ENCODE results near the gene ZNF646. TPM values are rescaled to one million over a fixed set of nuclear protein-coding genes. Genes with fewer than 3 reads are reported as not detected.
"Not testable (repeated sequence)": the region's sequence is repeated elsewhere in the genome, so short reads cannot be mapped to it uniquely, and the experiment has no call there.

ZNF646 gene
- total RNA-seq, 4 donors from 2014 or later = 10.9 to 16.9 (median 13.6) TPM

DNA sequence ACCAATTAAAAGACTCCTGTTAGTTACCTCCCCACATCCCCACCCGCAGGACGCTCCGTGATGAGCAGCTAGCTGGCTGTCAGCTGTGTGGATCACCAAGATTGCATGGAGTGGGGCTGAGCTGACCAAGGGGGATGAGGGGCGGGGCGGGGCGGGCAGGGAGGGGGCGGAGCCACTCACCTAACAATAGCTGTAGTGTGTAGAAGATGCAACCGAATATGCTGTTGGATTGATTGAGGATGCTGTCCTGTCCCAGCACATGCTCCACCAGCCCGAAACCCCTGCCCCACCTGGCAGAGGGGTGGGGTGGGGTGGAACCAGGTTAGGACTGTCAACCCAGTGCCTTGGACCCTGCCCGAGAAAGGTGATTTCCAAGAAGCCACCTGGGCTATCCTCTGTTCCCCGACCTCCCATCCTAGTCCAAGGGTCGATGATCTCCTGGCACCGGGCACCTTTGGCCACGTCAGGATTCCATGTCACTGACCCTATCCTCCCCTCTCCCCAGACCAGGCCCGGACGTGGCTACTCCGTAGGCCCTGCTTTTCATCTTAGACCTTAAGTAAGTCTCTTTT, 19.0 kb downstream of the ZNF646 start:
- H3K4me3 ChIP-seq = peak overlapping the region in 1 of 2 donors; percentile 86
- peaks cover 0 to 28% (median 6%) of the 10 kb centered on the region in 3 donors for H3K4me1 ChIP-seq
- H3K27me3 ChIP-seq = no peaks in the 10 kb centered on the region
- ATAC-seq = no peak
- peaks cover 0 to 39% of the 10 kb centered on the region in 2 donors for H3K36me3 ChIP-seq
- 24 to 38% methylated on average over 8 of the region's 17 CpGs for WGBS, 2 donors (ENCODE audit: low coverage in 1 of 2)
- TF ChIP-seq POLR2AphosphoS5 (IDR thresholded peaks at IDR 0.05) = no peak
- TF ChIP-seq EP300 (IDR thresholded peaks at IDR 0.05) = no peak
- TF ChIP-seq, protein P1, sequence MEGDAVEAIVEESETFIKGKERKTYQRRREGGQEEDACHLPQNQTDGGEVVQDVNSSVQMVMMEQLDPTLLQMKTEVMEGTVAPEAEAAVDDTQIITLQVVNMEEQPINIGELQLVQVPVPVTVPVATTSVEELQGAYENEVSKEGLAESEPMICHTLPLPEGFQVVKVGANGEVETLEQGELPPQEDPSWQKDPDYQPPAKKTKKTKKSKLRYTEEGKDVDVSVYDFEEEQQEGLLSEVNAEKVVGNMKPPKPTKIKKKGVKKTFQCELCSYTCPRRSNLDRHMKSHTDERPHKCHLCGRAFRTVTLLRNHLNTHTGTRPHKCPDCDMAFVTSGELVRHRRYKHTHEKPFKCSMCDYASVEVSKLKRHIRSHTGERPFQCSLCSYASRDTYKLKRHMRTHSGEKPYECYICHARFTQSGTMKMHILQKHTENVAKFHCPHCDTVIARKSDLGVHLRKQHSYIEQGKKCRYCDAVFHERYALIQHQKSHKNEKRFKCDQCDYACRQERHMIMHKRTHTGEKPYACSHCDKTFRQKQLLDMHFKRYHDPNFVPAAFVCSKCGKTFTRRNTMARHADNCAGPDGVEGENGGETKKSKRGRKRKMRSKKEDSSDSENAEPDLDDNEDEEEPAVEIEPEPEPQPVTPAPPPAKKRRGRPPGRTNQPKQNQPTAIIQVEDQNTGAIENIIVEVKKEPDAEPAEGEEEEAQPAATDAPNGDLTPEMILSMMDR (IDR thresholded peaks at IDR 0.05) = no peak
- TF ChIP-seq POLR2A (IDR thresholded peaks at IDR 0.05) = no peak
- no peaks in the 10 kb centered on the region for H3K9me3 ChIP-seq
- H3K27ac ChIP-seq = peak overlapping the region in 3 of 4 donors; percentile 83 to 95 (median 89)

DNA sequence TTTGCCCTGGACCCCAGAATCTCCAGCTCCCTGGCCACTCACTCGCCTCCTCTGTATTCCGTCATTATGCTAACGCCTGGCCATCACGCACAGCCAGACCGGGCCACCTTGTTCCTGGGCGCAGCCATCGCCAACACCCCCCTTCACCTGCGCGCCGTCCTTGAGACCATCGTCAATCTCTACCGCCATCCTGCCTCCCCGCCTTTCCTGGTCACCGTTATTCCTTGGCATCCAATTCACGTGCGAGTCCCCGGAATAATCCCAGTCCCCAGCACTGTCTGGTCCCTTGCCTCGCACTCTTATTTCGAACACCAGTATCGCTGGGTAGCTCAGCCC, 19.8 kb downstream of the ZNF646 start:
- peak overlapping the region; percentile 54 to 95 (median 86) for H3K27ac ChIP-seq
- WGBS, 2 donors (ENCODE audit: low coverage in 1 of 2) = 1% methylated on average over 14 to 19 of the region's 20 CpGs
- H3K27me3 ChIP-seq = no peaks in the 10 kb centered on the region
- peak overlapping the region; percentile 51 to 86 for H3K4me3 ChIP-seq
- peaks cover 0 to 31% of the 10 kb centered on the region in 2 donors for H3K36me3 ChIP-seq
- ATAC-seq = peak; percentile 2
- H3K4me1 ChIP-seq = peaks cover 0 to 28% (median 6%) of the 10 kb centered on the region in 3 donors
- TF ChIP-seq POLR2AphosphoS5 (IDR thresholded peaks at IDR 0.05) (no peak), POLR2A (IDR thresholded peaks at IDR 0.05) (no peak), EP300 (IDR thresholded peaks at IDR 0.05) (no peak)
- TF ChIP-seq, protein P1 (IDR thresholded peaks at IDR 0.05) = no peak
- H3K9me3 ChIP-seq = no peaks in the 10 kb centered on the region

DNA sequence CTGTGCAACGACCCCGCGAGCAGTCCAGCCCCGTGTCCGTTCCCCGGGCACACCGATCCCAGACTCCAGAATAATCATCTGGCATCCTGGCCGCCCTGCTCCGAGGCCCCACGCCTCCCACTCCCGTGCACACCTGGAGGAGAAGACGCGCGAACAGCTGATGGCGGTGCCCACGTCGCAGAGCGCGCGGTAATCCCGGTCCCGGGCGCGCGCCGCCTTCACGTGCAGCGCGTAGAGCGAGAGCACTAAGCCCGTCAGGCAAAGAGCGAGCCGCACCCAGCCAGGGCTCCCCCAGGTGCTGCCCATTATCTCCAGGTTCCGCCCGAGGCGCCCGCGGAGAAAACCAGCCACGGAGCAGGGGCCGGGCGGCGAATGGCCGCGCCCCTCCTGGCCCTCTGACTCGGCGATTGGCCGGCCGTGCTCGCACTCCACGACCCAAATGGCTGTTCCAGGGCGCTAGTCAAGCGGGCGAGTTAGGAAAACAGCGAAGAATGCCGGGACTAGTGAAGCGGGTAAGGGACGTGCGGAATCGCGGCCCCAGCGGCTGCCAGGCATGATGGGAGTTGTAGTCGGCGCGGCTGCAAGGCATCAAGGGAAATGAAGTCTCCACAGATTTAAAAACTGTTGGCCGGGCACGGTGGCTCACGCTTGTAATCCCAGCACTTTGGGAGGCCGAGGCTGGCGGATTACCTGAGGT, 20.4 kb downstream of the ZNF646 start, which contains the start of gene VKORC1:
Gene VKORC1, minus strand, starts transcription at position 374 of the 697 bp plus-strand sequence. Its CDS starts 68 bp downstream, at position 306.
- H3K27me3 ChIP-seq = no peaks in the 10 kb centered on the region
- H3K36me3 ChIP-seq = peaks cover 0 to 26% of the 10 kb centered on the region in 2 donors
- no peak for TF ChIP-seq EP300 (IDR thresholded peaks at IDR 0.05)
- TF ChIP-seq, protein P1 (IDR thresholded peaks at IDR 0.05) = peak in 3 of 4 experiments; percentile 5 to 24 (median 17)
- peak; percentile 85 for TF ChIP-seq POLR2AphosphoS5 (IDR thresholded peaks at IDR 0.05)
- peak; percentile 43 to 62 for TF ChIP-seq POLR2A (IDR thresholded peaks at IDR 0.05)
- no peaks in the 10 kb centered on the region for H3K9me3 ChIP-seq
- ATAC-seq = peak; percentile 97
- no CpG with 5 or more reads among the region's 69 CpGs for WGBS, 2 donors (ENCODE audit: low coverage in 1 of 2)
- peaks cover 0 to 28% (median 6%) of the 10 kb centered on the region in 3 donors for H3K4me1 ChIP-seq
- H3K4me3 ChIP-seq = peak within 1 kb of the TSS; percentile 51 to 86
- peak within 1 kb of the TSS; percentile 55 to 95 (median 86) for H3K27ac ChIP-seq

DNA sequence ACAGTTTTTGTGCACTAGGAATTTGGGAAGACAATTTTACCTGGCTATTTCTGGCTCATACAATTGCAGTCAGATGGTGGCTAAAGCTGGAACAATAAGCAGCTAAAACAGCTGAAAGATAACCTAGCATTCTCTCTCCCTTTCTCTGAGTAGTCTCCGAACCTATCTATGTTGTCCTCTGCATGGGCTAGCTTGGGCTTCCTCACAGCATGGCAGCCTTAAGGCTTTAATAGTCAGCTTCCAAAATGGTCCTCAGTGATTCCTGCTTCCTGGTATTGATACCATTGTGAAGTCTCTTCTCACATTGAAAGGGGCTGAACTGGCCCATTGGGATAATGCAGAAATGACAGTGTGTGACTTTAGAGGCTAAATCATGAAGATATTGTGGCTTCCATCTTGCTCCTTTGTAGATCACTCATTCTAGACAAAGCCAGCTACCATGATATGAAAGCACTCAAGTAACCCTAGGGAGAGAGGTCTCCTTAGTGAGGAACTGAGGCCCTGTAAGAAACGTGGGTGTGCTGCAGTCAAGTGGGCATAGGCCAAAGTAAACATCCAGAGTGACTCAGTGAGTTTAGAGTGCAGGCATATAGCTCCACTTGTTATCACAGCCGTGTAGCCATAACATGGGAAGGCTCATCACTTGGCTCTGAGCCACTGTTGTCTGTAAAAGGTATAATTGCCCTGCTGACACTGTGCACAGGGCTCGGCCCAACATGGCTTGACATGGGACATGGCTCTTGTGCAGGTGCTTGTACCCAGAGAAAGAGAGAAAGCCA, 25.8 kb downstream of the ZNF646 start:
- WGBS, 2 donors (ENCODE audit: low coverage in 1 of 2) = 64 to 77% methylated on average over 2 to 3 of the region's 4 CpGs
- Histone ChIP-seq H3K4me3 (no peak overlapping the region), H3K27me3 (no peaks in the 10 kb centered on the region), H3K9me3 (no peaks in the 10 kb centered on the region), H3K4me1 (peaks cover 0 to 8% (median 0%) of the 10 kb centered on the region in 3 donors), H3K27ac (no peak overlapping the region), H3K36me3 (no peaks in the 10 kb centered on the region)
- ATAC-seq = no peak
- TF ChIP-seq POLR2A (IDR thresholded peaks at IDR 0.05) = no peak

DNA sequence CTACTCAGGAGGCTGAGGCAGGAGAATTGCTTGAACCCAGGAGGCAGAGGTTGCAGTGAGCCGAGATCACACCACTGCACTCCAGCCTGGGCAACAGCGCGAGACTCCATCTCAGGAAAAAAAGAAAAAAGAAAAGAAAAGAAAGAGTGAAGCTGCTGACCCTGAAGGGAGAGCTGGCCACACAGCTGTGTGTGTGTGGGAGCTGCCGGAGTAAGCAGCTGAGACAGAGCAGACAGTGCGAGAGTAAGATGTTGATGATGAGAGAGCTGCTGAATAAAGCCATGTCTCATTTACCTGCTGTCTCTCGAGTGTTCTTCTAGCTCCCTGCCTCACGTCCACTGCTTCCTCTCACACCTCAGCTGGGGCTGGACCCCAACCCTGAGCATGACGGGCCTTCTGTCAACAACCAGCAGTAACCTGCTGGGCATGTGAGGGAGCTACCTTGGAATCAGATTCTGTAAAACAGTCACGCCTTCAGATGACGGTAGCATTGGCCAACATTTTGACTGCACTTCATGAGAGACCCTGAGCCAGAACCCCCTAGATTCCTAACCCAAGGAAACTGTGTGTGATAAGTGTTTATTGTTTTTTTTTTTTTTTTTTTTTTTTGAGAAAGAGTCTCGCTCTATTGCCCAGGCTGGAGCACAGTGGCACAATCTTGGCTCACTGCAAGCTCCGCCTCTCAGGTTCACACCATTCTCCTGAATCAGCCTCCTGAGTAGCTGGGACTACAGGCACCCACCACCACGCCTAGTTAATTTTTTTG, 26.8 kb downstream of the ZNF646 start:
- H3K4me1 ChIP-seq, ATAC-seq, H3K4me3 ChIP-seq, H3K9me3 ChIP-seq, H3K27ac ChIP-seq, H3K36me3 ChIP-seq, H3K27me3 ChIP-seq: not testable (repeated sequence)
- whole genome bisulfite sequencing, 2 donors (ENCODE audit: low coverage in 1 of 2) = 61 to 78% methylated on average over 6 to 12 of the region's 13 CpGs

All from gastroesophageal sphincter (tissue), 4 donors.